Activated CD4-positive, CD25-positive, alpha-beta regulatory T cell (primary cell): ENCODE measurements around the gene XKR7.

Experiments
- DNase-seq, 4 experiments: peaks; one replicate each; lab custom pipeline; 2025; lab: John Stamatoyannopoulos, UW

The XKR7 gene

GRCh38 chr20:32040142-32040953 lies 72.4 kb downstream of the XKR7 start:
- no peak for DNase-seq

DNA sequence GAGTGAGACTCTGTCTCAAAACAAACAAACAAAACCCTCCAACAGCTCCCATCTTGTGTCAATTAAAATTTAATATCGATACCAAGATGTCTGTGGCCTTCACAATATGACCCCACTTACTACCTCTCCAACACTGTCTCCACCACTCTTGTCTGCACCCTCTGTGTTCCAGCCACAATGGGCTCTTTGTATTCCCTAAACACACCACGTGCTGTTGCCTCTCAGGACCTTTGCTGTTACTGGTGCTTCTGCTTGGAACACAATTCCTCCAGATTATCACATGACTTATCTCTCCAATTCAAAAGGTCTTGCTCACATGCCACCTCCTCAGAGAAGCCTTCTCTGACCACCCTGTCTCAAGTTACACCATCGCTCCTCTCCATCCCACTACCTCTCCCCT lies 78.0 kb downstream of the XKR7 start:
- DNase-seq = no peak

DNA sequence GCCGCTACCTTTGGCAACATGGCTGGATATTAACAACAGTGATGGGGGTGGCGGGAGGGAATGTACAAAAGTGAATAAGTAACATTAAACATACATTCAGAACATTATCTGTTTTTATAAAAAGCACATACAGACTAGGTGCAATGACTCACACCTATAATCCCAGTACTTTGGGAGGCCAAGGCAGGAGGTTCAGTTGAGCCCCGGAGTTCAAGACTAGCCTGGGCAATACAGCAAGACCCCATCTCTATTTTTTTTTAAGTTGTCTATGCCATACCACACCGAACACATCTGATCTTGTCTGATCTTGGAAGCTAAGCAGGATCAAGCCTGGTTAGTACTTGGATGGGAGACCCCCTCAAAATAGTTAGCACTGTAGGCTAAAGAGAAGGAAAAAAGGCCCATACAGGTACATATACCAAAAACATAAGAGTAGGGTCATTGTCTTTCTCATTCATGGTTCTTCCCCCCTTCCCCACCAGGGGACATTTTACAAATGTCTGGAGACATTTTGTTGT lies 82.4 kb downstream of the XKR7 start:
- DNase-seq = no peak

DNA sequence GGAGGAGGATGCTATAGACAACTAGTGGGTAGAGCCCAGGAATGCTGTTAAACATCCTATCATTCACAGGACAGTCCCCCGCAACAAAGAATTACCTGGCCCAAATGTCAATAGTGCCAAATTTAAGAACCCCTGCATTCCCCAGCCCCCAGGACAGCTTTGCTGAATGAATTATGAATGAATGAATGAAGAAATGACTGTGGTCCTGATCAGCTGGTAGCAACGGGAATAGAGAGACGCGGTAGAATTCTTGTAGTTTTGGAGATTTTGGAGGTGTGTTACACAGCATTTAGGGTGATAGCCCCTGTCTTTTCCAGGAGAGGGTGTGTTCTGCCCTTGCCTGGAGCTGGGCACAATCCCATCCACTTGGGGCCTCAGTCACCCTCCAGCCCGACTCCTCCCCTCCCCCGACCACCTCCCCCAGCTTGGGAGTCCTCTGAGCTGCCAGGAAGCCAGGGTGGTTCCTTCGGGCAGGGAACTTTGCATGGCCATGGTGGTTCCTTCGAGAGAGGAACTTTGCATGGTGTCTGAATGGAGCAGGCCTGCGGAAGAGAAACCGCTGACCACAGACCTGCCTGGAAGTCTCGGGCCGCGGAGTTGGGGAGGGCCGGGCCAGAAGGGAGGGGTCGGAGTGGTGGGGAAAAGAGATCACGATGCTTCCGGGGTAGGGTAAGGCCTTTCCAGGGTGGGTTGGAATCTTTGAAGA lies 83.1 kb downstream of the XKR7 start:
- no peak for DNase-seq

DNA sequence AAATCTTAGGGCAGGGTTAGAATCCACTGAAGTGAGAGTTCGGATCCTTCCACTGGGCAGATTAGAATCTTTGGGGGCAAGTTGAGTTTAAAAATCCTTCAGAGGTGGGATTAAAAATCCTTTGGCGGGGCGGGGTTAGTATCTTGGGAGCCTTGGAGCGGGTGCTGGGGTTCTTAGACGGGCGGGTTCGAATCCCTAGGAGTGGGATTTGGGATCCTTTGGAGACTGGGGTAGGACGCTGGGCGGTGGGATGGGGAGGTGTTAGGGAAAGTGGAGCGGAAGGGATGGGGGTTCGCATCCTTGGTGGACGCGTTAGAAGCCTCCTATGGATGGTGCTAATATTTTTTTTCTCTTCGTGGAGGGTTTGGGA lies 83.8 kb downstream of the XKR7 start:
- DNase-seq = no peak

- DNase-seq = no peak
Measured at GRCh38 chr20:32052090-32052777, 84.3 kb downstream of the XKR7 start, which contains the start of gene HCK. Gene HCK (plus strand): TSS chr20:32052242.

DNA sequence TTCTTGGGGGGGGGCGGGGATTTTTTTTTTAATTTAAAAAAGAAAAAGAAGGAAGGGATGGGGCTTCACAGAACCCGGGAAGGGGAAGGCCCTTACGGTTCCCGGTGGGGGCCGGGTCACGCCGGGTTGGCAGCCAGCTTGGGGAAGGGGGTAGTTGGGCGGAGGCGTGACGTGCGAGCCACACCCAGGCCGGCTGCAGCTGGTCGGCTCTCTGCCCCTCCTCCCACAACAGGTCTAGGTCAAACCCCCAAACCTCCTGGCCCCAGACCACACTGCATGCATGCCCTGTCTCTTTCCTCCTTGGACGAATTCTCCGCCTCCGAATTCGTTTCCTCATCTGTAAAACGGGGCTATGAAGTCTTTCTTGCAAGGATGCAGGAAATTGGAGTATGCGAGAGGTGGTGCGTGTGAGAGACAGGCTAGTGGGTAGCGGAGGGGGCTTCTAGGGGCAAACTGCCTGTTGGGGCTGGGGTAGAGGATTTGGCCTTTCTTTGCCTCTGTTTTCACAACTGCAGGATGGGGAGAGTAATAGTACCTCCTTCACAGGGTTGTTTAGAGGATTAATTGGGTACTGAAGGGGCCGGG lies 84.9 kb downstream of the XKR7 start:
- DNase-seq = no peak
